Measurements from ENCODE around the gene SPIB.

SPIB gene

DNA sequence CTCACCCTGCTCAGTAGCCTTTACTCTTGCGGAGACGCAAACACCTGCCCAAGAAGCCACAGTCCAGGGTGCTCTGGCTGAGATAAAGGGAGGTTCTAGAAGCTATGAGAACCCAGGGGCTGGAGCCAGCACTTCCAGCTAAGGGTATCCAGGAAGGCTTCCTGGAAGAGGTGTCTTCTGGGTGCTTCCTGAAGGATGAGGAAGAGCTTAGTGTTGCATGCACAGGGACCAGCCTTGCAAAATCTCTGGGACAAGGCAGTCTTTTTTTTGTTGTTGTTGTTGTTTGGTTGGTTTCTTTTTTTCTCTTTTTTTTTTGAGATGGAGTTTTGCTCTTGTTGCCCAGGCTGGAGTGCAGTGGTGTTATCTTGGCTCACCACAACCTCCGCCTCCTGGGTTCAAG is 34.5 kb downstream of the SPIB start:
- Mint-ChIP-seq H3K36me3 (ENCODE audit: low read depth) (no peaks in the 10 kb centered on the region), H3K27me3 (ENCODE audit: low read depth) (no peaks in the 10 kb centered on the region), H3K9me3 (no peaks in the 10 kb centered on the region), H3K4me1 (ENCODE audit: low read depth) (no peaks in the 10 kb centered on the region), H3K27ac (no peak overlapping the region), H3K4me3 (no peak overlapping the region)
- no peak for DNase-seq (ENCODE audit: low spot score)

DNA sequence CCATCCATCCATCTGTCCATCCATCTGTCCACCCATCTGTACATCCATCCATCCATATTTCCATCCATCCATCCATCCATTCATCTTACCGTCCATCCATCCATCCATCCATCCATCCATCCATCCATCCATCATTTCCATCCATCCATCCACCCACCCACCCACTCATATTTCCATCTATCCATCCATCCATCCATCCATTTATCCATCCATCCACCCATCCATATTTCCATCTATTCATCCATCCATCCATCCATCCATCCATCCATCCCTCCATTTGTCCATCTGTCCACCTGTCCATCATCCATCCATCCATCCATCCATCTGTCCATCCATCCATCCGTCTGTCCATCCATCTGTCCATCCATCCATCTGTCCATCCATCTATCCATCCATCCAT is 37.3 kb downstream of the SPIB start:
- Mint-ChIP-seq H3K36me3 (ENCODE audit: low read depth) (no peaks in the 10 kb centered on the region), H3K4me3 (no peak overlapping the region), H3K9me3 (no peaks in the 10 kb centered on the region), H3K27ac (no peak overlapping the region), H3K27me3 (ENCODE audit: low read depth) (no peaks in the 10 kb centered on the region), H3K4me1 (ENCODE audit: low read depth) (peaks cover 8% of the 10 kb centered on the region)
- no peak for DNase-seq (ENCODE audit: low spot score)

- DNase-seq (ENCODE audit: low spot score), result no peak
- H3K9me3 Mint-ChIP-seq, result no peaks in the 10 kb centered on the region
- H3K27ac Mint-ChIP-seq, result no peak overlapping the region
- no peaks in the 10 kb centered on the region for H3K36me3 Mint-ChIP-seq (ENCODE audit: low read depth)
- peaks cover 13% of the 10 kb centered on the region for H3K4me1 Mint-ChIP-seq (ENCODE audit: low read depth)
- H3K27me3 Mint-ChIP-seq (ENCODE audit: low read depth), result no peaks in the 10 kb centered on the region
- H3K4me3 Mint-ChIP-seq, result no peak overlapping the region
These were observed 38.6 kb downstream of the SPIB start for GRCh38 chr19:50457300-50457699.

- DNase-seq (ENCODE audit: low spot score), result no peak
- Mint-ChIP-seq H3K4me3 (no peak overlapping the region), H3K4me1 (ENCODE audit: low read depth) (peaks cover 16% of the 10 kb centered on the region), H3K9me3 (no peaks in the 10 kb centered on the region), H3K27ac (no peak overlapping the region), H3K27me3 (ENCODE audit: low read depth) (no peaks in the 10 kb centered on the region), H3K36me3 (ENCODE audit: low read depth) (no peaks in the 10 kb centered on the region)
These were observed 39.8 kb downstream of the SPIB start for GRCh38 chr19:50458396-50459066.

DNA sequence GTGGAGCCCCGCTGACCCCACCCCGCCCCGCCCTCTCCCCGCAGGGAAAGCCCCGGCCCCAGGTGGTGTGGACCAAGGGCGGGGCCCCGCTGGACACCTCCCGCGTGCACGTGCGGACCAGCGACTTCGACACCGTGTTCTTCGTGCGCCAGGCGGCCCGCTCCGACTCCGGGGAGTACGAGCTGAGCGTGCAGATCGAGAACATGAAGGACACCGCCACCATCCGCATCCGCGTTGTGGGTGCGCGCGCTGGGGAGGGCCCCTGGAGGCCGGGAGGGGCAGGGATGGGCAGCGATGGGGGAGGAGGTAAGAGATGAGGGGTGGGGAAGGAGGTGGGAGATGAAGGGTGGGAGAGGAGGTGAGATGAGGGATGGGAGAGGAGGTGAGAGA is 40.3 kb downstream of the SPIB start:
- no peak overlapping the region for H3K27ac Mint-ChIP-seq
- no peaks in the 10 kb centered on the region for H3K9me3 Mint-ChIP-seq
- H3K4me1 Mint-ChIP-seq (ENCODE audit: low read depth), result peaks cover 16% of the 10 kb centered on the region
- no peaks in the 10 kb centered on the region for H3K36me3 Mint-ChIP-seq (ENCODE audit: low read depth)
- no peaks in the 10 kb centered on the region for H3K27me3 Mint-ChIP-seq (ENCODE audit: low read depth)
- DNase-seq (ENCODE audit: low spot score), result no peak
- H3K4me3 Mint-ChIP-seq, result no peak overlapping the region

GRCh38 chr19:50459638-50460037 is 40.9 kb downstream of the SPIB start:
- no peak for DNase-seq (ENCODE audit: low spot score)
- Mint-ChIP-seq H3K4me3 (no peak overlapping the region), H3K27ac (no peak overlapping the region), H3K27me3 (ENCODE audit: low read depth) (no peaks in the 10 kb centered on the region), H3K9me3 (no peaks in the 10 kb centered on the region), H3K4me1 (ENCODE audit: low read depth) (peaks cover 16% of the 10 kb centered on the region), H3K36me3 (ENCODE audit: low read depth) (no peaks in the 10 kb centered on the region)

GRCh38 chr19:50460161-50460765 is 41.5 kb downstream of the SPIB start:
- H3K27ac Mint-ChIP-seq, result no peak overlapping the region
- no peaks in the 10 kb centered on the region for H3K27me3 Mint-ChIP-seq (ENCODE audit: low read depth)
- DNase-seq (ENCODE audit: low spot score), result no peak
- H3K4me3 Mint-ChIP-seq, result no peak overlapping the region
- H3K9me3 Mint-ChIP-seq, result no peaks in the 10 kb centered on the region
- no peaks in the 10 kb centered on the region for H3K36me3 Mint-ChIP-seq (ENCODE audit: low read depth)
- H3K4me1 Mint-ChIP-seq (ENCODE audit: low read depth), result peaks cover 16% of the 10 kb centered on the region

DNA sequence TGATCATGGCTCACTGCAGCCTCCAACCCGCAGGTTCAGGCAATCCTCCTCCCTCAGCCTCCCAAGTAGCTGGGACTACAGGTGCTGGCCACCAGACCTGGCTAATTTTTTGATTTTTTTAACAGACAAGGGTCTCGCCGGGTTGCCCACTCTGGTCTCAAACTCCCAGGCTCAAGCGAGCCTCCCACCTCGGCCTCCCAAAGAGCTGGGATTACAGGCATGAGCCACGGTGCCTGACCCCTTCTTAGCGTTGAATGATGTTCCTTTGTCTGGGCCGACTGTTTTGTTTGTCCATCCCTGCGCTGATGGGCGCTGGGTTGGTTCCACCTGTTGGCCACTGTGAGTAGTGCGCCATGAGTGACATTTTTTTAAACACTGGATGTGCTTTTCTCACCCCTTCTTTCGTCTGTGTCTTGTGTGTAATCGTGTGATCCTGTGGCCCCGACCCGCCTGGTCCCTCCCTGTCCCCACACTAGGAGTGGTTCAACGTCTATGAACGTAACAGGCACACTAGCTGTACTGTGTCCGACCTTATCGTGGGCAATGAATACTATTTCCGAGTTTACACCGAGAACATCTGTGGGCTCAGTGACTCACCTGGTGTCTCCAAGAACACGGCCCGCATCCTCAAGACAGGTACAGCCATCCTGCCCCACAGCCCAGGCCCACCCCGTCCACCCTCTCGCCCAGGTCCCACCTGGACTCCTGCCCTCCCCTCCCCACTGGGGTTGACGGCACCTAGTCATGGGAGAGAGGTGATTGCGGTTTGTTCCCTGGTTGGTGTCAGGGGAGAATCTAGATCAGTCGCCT is 42.5 kb downstream of the SPIB start:
- no peak overlapping the region for H3K4me3 Mint-ChIP-seq
- no peaks in the 10 kb centered on the region for H3K27me3 Mint-ChIP-seq (ENCODE audit: low read depth)
- H3K9me3 Mint-ChIP-seq, result no peaks in the 10 kb centered on the region
- peak overlapping the region; percentile 18 for H3K27ac Mint-ChIP-seq
- no peaks in the 10 kb centered on the region for H3K36me3 Mint-ChIP-seq (ENCODE audit: low read depth)
- H3K4me1 Mint-ChIP-seq (ENCODE audit: low read depth), result peaks cover 16% of the 10 kb centered on the region
- DNase-seq (ENCODE audit: low spot score), result peak; percentile 62

- H3K4me3 Mint-ChIP-seq, result no peak overlapping the region
- H3K9me3 Mint-ChIP-seq, result no peaks in the 10 kb centered on the region
- no peak for DNase-seq (ENCODE audit: low spot score)
- H3K36me3 Mint-ChIP-seq (ENCODE audit: low read depth), result no peaks in the 10 kb centered on the region
- H3K27ac Mint-ChIP-seq, result no peak overlapping the region
- peaks cover 16% of the 10 kb centered on the region for H3K4me1 Mint-ChIP-seq (ENCODE audit: low read depth)
- H3K27me3 Mint-ChIP-seq (ENCODE audit: low read depth), result no peaks in the 10 kb centered on the region
These were observed 44.2 kb downstream of the SPIB start for GRCh38 chr19:50462970-50463369.

- Mint-ChIP-seq H3K27me3 (ENCODE audit: low read depth) (no peaks in the 10 kb centered on the region), H3K27ac (no peak overlapping the region), H3K9me3 (no peaks in the 10 kb centered on the region), H3K4me3 (no peak overlapping the region), H3K4me1 (ENCODE audit: low read depth) (peaks cover 16% of the 10 kb centered on the region), H3K36me3 (ENCODE audit: low read depth) (no peaks in the 10 kb centered on the region)
- no peak for DNase-seq (ENCODE audit: low spot score)
These were observed 45.6 kb downstream of the SPIB start for GRCh38 chr19:50464348-50464747.

- Mint-ChIP-seq H3K4me3 (no peak overlapping the region), H3K9me3 (no peaks in the 10 kb centered on the region), H3K36me3 (ENCODE audit: low read depth) (no peaks in the 10 kb centered on the region), H3K27me3 (ENCODE audit: low read depth) (no peaks in the 10 kb centered on the region), H3K4me1 (ENCODE audit: low read depth) (peaks cover 12% of the 10 kb centered on the region), H3K27ac (no peak overlapping the region)
- DNase-seq (ENCODE audit: low spot score), result no peak
These were observed 46.3 kb downstream of the SPIB start for GRCh38 chr19:50465000-50465399.

DNA sequence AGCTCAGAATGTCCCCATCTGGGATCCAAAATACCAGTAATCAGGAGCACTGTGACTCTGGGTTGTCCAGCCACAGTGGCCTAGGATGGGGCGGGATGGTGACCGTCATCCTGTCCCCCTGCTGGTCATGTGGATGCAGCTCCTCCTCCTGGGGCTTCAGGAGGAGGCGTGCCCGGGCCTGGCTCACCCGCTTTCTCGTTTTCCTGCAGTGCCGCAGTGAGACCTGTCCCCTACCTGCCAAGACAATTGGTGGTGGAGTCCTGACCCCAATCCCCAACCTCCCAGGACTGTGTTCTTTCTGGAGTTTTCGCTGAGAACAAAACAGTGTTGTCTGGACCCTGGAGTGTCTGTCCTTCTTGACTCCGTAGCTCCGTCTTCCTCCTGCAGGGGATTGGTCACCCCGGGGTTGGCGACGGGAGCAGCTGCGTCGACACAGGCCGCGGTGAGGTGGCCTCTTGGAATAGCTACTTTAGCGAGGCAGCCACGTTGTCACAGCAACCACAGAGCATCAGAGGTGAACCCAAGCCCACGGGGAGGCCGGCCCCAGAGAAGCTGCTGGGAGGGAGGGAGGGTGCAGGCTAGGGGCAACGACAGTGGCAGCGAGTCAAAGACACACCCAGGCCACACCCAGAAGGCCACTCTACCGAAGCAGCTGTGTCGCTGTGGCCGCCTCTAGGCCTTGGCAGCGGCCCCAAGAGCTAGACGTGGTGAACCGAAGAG is 47.4 kb downstream of the SPIB start:
- Mint-ChIP-seq H3K4me3 (no peak overlapping the region), H3K9me3 (no peaks in the 10 kb centered on the region), H3K27ac (no peak overlapping the region), H3K4me1 (ENCODE audit: low read depth) (peaks cover 6% of the 10 kb centered on the region), H3K27me3 (ENCODE audit: low read depth) (no peaks in the 10 kb centered on the region), H3K36me3 (ENCODE audit: low read depth) (no peaks in the 10 kb centered on the region)
- no peak for DNase-seq (ENCODE audit: low spot score)

DNA sequence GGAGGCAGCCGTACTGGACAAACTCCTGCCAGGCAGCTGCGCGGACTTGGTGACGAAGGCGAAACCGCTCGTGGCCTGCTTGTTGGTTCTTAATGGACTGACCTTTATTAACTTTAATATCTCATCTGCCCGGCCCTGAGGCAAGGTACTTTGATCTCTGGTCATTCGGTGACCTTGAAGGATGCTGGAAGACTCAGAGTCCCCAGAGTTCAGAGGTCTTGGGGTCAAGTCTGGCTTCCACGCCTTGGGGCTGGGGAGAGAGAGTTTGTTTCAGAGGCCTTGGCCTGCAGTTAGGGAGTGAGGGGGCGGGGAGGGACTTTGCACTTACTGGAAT is 47.9 kb downstream of the SPIB start:
- no peak overlapping the region for H3K4me3 Mint-ChIP-seq

GRCh38 chr19:50467566-50467965 is 48.8 kb downstream of the SPIB start:
- Mint-ChIP-seq H3K4me3 (no peak overlapping the region), H3K36me3 (ENCODE audit: low read depth) (no peaks in the 10 kb centered on the region), H3K9me3 (no peaks in the 10 kb centered on the region), H3K27ac (no peak overlapping the region), H3K27me3 (ENCODE audit: low read depth) (no peaks in the 10 kb centered on the region), H3K4me1 (ENCODE audit: low read depth) (no peaks in the 10 kb centered on the region)
- DNase-seq (ENCODE audit: low spot score), result no peak

More for the DNA sequence above, 47.9 kb downstream of the SPIB start:
- DNase-seq (ENCODE audit: low spot score), result no peak
- H3K27me3 Mint-ChIP-seq (ENCODE audit: low read depth), result no peaks in the 10 kb centered on the region
- peaks cover 3% of the 10 kb centered on the region for H3K4me1 Mint-ChIP-seq (ENCODE audit: low read depth)
- H3K36me3 Mint-ChIP-seq (ENCODE audit: low read depth), result no peaks in the 10 kb centered on the region
- no peak overlapping the region for H3K27ac Mint-ChIP-seq
- no peaks in the 10 kb centered on the region for H3K9me3 Mint-ChIP-seq

Measured in T-helper 2 cell treated with Interferon-gamma antibody and Interleukin-4, amounts not matched to agents 5 μg/mL and 100 μg/mL, for 36 hours (primary cell).